ENCODE results near the gene HIVEP2. TPM values are rescaled to one million over a fixed set of nuclear protein-coding genes. Genes with fewer than 3 reads are reported as not detected.
"Not testable (repeated sequence)": the region's sequence is repeated elsewhere in the genome, so short reads cannot be mapped to it uniquely, and the experiment has no call there.

Gene HIVEP2
- total RNA-seq, 1 donor from 2014 or later, result 18.6 TPM

- Histone ChIP-seq H3K9me3 (no peaks in the 10 kb centered on the region), H3K36me3 (no peaks in the 10 kb centered on the region), H3K27ac (no peak overlapping the region), H3K4me3 (no peak overlapping the region), H3K27me3 (no peaks in the 10 kb centered on the region), H3K4me1 (no peaks in the 10 kb centered on the region)
- intact Hi-C loops (cut with DNase I), result no loop called here
- ATAC-seq, result peak; percentile 71
- DNase-seq, result no peak
- no peak for TF ChIP-seq CTCF (IDR thresholded peaks at IDR 0.05)
Observed at GRCh38 chr6:142975365-142975764, 30.4 kb upstream of the HIVEP2 start.

- ATAC-seq; DNase-seq; H3K36me3 ChIP-seq; H3K9me3 ChIP-seq; intact Hi-C loops (cut with DNase I); H3K27me3 ChIP-seq; H3K27ac ChIP-seq; H3K4me1 ChIP-seq; H3K4me3 ChIP-seq: not testable (repeated sequence)
Observed at GRCh38 chr6:142970941-142971340, 26.0 kb upstream of the HIVEP2 start.

GRCh38 chr6:142968601-142969000 lies 23.6 kb upstream of the HIVEP2 start:
- no peak overlapping the region for H3K4me3 ChIP-seq
- no peaks in the 10 kb centered on the region for H3K4me1 ChIP-seq
- no peaks in the 10 kb centered on the region for H3K36me3 ChIP-seq
- no peaks in the 10 kb centered on the region for H3K9me3 ChIP-seq
- no peak for TF ChIP-seq CTCF (IDR thresholded peaks at IDR 0.05)
- DNase-seq, result no peak
- intact Hi-C loops (cut with DNase I), result no loop called here
- no peak overlapping the region for H3K27ac ChIP-seq
- no peaks in the 10 kb centered on the region for H3K27me3 ChIP-seq
- ATAC-seq, result no peak

GRCh38 chr6:142966294-142966693 lies 21.3 kb upstream of the HIVEP2 start:
- no peaks in the 10 kb centered on the region for H3K27me3 ChIP-seq
- no peak for DNase-seq
- H3K9me3 ChIP-seq, result no peaks in the 10 kb centered on the region
- H3K4me3 ChIP-seq, result no peak overlapping the region
- H3K36me3 ChIP-seq, result no peaks in the 10 kb centered on the region
- no peak for ATAC-seq
- intact Hi-C loops (cut with DNase I), result no loop called here
- no peak overlapping the region for H3K27ac ChIP-seq
- no peak for TF ChIP-seq CTCF (IDR thresholded peaks at IDR 0.05)
- no peaks in the 10 kb centered on the region for H3K4me1 ChIP-seq

GRCh38 chr6:142965164-142965563 lies 20.2 kb upstream of the HIVEP2 start:
- H3K27ac ChIP-seq, result no peak overlapping the region
- H3K4me3 ChIP-seq, result no peak overlapping the region
- DNase-seq, result no peak
- TF ChIP-seq CTCF (IDR thresholded peaks at IDR 0.05), result no peak
- no peak for ATAC-seq
- intact Hi-C loops (cut with DNase I), result no loop called here
- H3K4me1 ChIP-seq, result no peaks in the 10 kb centered on the region
- no peaks in the 10 kb centered on the region for H3K27me3 ChIP-seq
- H3K36me3 ChIP-seq, result no peaks in the 10 kb centered on the region
- H3K9me3 ChIP-seq, result no peaks in the 10 kb centered on the region

- intact Hi-C loops (cut with DNase I), result no loop called here
- ATAC-seq, result no peak
- no peaks in the 10 kb centered on the region for H3K4me1 ChIP-seq
Observed at GRCh38 chr6:142960098-142960497, 15.1 kb upstream of the HIVEP2 start.

More at GRCh38 chr6:142960098-142960497, 15.1 kb upstream of the HIVEP2 start:
- no peak overlapping the region for H3K4me3 ChIP-seq
- TF ChIP-seq CTCF (IDR thresholded peaks at IDR 0.05), result no peak
- no peak overlapping the region for H3K27ac ChIP-seq
- H3K9me3 ChIP-seq, result no peaks in the 10 kb centered on the region
- no peaks in the 10 kb centered on the region for H3K27me3 ChIP-seq
- H3K36me3 ChIP-seq, result no peaks in the 10 kb centered on the region
- DNase-seq, result no peak

Data from upper lobe of right lung (tissue), 1 donor.